GM12865 (cell line): ENCODE results near the gene KIF26B.

ENCODE experiments used
- DNase-seq: peaks from one replicate; pipeline ENCODE4 v3.0.0; 2010; ENCODE audit warnings: low read depth
- H3K4me3 ChIP-seq: 2 replicates; pipeline ENCODE4 v1.5.1; 2011; ENCODE audit warnings: mild to moderate bottlenecking, low read depth, low read length, control low read depth
- TF ChIP-seq, protein P1 (sequence below): IDR thresholded peaks from 2 replicates; pipeline ENCODE4 v1.5.1; 2011; ENCODE audit warnings: low read length, control low read depth, low read depth, inconsistent platforms; ENCODE audit not compliant: insufficient read depth; ENCODE audit errors: missing control alignments

KIF26B gene

DNA sequence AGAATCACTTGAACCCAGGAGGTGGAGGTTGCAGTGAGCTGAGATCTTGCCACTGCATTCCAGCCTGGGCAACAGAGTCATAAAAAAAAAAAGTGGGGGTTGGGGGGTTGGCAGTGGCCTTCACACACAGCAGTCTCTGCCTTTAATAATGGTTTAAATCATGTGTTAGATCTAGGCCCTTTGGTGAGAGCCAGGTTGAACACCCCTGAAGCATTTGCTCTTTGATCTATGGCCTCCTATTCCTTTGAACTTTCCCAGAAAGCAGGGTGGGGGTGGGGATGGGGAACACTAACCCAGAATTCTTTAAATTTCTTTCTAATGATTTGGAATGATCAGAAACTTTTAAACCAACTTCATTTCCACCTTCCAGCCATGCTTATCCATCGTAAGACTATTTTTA is 313.0 kb downstream of the KIF26B start:
- no peak for DNase-seq
- H3K4me3 ChIP-seq, result no peak overlapping the region
- TF ChIP-seq, protein P1, sequence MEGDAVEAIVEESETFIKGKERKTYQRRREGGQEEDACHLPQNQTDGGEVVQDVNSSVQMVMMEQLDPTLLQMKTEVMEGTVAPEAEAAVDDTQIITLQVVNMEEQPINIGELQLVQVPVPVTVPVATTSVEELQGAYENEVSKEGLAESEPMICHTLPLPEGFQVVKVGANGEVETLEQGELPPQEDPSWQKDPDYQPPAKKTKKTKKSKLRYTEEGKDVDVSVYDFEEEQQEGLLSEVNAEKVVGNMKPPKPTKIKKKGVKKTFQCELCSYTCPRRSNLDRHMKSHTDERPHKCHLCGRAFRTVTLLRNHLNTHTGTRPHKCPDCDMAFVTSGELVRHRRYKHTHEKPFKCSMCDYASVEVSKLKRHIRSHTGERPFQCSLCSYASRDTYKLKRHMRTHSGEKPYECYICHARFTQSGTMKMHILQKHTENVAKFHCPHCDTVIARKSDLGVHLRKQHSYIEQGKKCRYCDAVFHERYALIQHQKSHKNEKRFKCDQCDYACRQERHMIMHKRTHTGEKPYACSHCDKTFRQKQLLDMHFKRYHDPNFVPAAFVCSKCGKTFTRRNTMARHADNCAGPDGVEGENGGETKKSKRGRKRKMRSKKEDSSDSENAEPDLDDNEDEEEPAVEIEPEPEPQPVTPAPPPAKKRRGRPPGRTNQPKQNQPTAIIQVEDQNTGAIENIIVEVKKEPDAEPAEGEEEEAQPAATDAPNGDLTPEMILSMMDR, result no peak

DNA sequence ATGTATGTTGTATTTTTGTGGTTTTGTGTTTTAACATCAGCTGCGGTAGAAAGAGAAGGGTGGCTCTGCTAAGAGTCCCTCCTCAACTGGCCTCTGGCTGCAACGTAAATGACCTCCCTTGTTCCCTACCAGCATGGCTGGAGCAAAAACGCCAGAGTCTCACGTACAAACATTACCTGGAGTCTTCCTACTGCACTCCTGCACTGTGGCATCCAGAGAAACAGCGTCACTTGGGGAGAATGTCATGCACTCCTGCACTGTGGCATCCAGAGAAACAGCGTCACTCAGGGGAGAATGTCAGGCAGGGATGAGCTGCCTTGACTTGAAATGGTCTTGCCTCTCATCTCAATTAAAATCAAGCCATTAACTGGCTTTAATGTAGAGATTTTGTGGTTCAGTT is 314.2 kb downstream of the KIF26B start:
- H3K4me3 ChIP-seq, result no peak overlapping the region
- DNase-seq, result no peak
- TF ChIP-seq, protein P1, result no peak

DNA sequence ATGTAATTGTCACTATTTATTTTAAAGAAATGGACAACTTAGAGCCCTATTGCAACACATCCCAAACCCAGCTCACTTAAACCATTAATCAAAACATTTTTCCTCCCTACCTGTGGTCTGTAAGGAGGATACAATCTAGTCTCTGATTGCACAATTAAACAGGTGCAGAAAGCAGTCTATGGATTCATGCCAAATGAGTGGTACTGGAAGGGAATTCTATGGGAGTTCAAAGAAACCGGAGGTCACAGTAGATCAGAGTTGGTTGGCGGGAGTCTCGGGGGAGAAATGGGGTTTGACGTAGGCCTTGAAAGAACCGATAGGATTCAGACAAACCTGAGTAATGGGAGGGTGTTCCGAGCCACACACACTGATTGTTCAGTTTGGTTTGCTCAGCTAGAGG is 314.9 kb downstream of the KIF26B start:
- no peak overlapping the region for H3K4me3 ChIP-seq
- TF ChIP-seq, protein P1, result no peak
- DNase-seq, result no peak

DNA sequence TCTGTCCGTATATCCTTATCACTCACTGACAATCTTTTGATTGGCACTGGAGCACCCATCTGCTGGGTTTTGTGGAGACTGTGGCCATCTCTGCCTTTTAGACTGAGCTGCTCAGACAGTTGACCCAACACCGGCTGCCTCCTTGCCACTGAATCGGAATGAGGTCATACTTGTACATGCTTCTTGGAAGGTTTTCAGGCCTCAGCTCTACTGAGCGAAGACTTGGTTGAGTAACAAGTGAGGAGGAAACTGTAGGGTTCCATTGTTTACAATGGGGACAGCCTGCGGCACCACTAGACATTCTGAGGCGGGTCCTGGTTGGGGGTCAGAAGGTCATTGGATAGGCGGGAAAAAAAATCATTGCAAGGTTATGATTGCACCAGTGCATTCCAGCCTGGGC is 320.3 kb downstream of the KIF26B start:
- no peak overlapping the region for H3K4me3 ChIP-seq
- DNase-seq, result no peak
- TF ChIP-seq, protein P1, result no peak

DNA sequence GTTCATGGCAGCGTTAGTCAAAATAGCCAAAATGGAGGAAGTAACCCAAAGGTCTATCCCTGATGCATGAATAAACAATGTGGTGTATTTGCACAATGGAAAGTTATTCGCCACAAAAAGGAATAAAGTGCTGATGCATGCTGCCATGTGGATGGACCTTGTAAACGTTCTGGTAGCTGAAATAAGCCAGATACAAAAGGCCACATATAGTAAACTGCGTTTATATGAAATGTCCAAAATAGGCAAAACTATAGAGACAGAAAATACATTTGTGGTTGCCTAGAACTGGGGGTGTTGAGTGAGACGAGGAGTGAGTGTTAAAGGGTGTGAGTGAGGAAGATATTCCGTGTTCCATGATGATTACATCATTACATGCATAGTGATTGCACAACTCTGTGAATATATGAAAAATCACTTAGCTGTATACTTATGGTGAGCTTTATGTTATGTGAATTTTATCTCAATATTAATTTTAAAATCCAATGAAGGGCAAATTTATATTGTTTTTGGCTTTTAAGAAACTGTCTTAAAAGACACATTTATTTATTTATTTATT is 321.3 kb downstream of the KIF26B start:
- no peak for DNase-seq
- TF ChIP-seq, protein P1, result no peak
- no peak overlapping the region for H3K4me3 ChIP-seq

DNA sequence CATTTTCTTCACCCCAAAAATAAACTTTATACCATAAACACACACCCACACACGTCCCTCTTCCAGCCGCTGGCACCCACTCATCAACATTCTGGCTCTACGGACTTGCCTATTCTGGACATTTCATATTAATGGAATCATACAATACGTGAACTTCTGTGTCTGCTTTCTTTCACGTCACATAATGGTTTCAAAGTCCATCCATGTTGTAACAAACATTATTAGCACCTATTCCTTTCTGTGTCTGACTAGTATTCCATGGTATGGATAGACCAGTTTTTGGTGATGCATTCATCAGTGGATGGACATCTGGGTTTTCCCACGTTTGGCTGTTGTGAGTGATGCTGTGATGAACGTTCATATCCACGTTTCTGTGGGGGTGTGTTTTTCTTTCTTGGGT is 323.2 kb downstream of the KIF26B start:
- H3K4me3 ChIP-seq, result no peak overlapping the region
- TF ChIP-seq, protein P1, result no peak
- DNase-seq, result no peak

DNA sequence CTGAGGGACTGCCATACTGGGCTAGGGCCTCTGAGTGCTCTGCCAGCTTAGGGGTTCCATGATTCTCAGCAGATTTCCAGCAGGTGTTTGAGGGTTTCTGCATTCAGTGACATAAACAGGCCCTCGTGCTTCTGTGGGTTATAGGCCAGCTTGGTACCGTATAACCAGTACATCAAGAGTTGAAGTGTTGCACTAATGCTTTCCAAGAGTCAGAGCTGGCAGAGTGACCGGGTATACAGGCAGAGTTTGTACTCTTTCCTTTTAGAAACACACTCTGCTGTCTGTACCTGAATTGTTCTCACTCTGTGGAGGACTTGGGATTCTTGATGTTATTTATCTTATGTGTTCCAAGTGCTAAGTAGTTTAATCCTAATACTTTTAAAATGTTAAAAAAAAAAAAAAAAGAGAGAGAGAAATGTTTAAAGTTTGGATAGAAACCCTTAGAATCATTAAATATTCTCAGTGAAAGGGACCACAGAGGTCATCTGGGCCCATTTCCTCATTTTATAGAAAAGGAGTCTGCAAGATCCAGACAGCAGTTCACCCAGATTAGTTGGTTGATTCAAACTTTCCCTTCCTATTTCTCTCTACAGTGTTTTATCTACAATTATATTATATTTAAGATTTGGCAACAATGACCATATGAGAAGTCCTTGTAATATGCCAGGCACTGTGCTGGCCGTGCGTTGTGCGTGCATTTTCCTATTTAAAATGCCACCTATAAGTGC is 325.8 kb downstream of the KIF26B start:
- no peak for DNase-seq
- TF ChIP-seq, protein P1, result no peak
- H3K4me3 ChIP-seq, result no peak overlapping the region
